Esophagus (tissue), 2 donors: ENCODE measurements around the gene TNS1. TPM values are rescaled to one million over a fixed set of nuclear protein-coding genes. Genes with fewer than 3 reads are reported as not detected.
A peak's percentile ranks its signal among the peaks of the same experiment; 100 is the strongest.

ENCODE experiments used
- H3K27ac ChIP-seq, 2 donors: one replicate each; pipeline ENCODE4 v1.5.1; 2013; ENCODE audit warnings: low read depth in 2 of 2, mild to moderate bottlenecking in 2 of 2, inconsistent platforms in 1 of 2, low read length in 1 of 2, moderate library complexity in 1 of 2
- H3K27me3 ChIP-seq, 2 donors: one replicate each; pipeline ENCODE4 v1.6.1; 2013; ENCODE audit warnings: low read length in 2 of 2, control low read depth in 1 of 2, mild to moderate bottlenecking in 1 of 2; ENCODE audit not compliant: insufficient read depth in 2 of 2, control insufficient read depth in 1 of 2
- H3K36me3 ChIP-seq, 2 donors: one replicate each; pipeline ENCODE4 v1.6.1; 2013; ENCODE audit warnings: low read length in 1 of 2; ENCODE audit not compliant: control insufficient read depth in 2 of 2, insufficient read depth in 2 of 2
- H3K4me1 ChIP-seq, 2 donors: one replicate each; pipeline ENCODE4 v1.6.1; 2013; ENCODE audit warnings: low read length in 1 of 2; ENCODE audit not compliant: control insufficient read depth in 2 of 2, insufficient read depth in 2 of 2
- H3K4me3 ChIP-seq, 2 donors: one replicate each; pipeline ENCODE4 v1.5.1; 2013; ENCODE audit warnings: low read length in 2 of 2, mild to moderate bottlenecking in 2 of 2, low read depth in 1 of 2, moderate library complexity in 1 of 2
- H3K9me3 ChIP-seq, 2 donors: one replicate each; pipeline ENCODE4 v1.6.1; 2013; ENCODE audit warnings: mild to moderate bottlenecking in 2 of 2, low read depth in 1 of 2, low read length in 1 of 2, moderate library complexity in 1 of 2; ENCODE audit not compliant: control insufficient read depth in 2 of 2, insufficient read depth in 1 of 2
- WGBS, 2 donors: extraction: QIAGEN DNeasy Blood & Tissue Kit; methylation state at CpG; one replicate each; pipeline ENCODE4 v1.1.7; 2013; 5-methylcytosine and 5-hydroxymethylcytosine counted together
- polyA plus RNA-seq, 2 donors: library from polyadenylated mRNA; stranded (reverse); fragments of 200-250 nt; gene quantifications; one replicate each; pipeline ENCODE4 v1.2.3, GENCODE V29; 2013
- donor health status: healthy with polysubstance abuse.
- donor health status: Bipolar disorder and iron deficiency.

The TNS1 gene
- polyA plus RNA-seq, 2 donors = 28.3 to 39.0 TPM

DNA sequence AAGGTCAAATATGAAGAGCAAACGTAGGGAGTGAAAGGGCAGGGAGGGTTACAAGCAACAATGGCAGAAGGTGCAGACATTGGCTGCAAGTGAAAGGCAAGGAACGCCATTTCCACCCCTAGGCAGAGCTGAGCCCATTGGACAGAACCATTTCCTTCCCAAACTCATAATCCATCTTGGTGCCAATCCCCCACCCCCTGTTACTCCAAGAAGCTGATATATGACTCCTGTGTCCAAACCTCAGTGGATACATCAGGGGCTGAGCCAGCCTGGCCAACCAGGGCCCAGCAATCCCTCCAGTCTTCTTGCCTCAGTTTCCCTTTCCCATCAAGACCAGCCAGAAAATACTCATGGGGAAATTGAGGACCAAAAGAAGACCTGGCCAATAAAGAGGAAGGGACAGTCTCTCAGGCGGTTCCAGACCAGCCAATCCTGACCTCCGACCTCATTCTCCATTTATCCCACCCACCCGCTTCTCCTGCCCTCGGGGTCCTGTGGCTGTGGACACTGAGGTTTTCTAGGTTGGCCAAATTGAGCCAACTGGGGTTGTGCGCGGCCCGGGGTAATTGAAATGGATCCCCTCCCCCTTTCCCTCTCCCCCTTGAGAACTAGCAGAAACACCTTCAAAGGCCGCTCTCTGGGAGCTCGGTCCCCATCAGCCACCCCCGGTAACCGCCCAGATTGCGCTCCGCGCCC, 24.8 kb downstream of the TNS1 start:
- Histone ChIP-seq H3K4me1 (peaks cover 2 to 30% of the 10 kb centered on the region in 2 donors), H3K4me3 (peak overlapping the region in 1 of 2 donors; percentile 53), H3K27me3 (no peaks in the 10 kb centered on the region), H3K27ac (peak overlapping the region; percentile 50 to 59), H3K9me3 (peaks cover 0 to 2% of the 10 kb centered on the region in 2 donors), H3K36me3 (no peaks in the 10 kb centered on the region)
- WGBS, 2 donors = 58 to 66% methylated on average over 9 to 16 of the region's 16 CpGs

DNA sequence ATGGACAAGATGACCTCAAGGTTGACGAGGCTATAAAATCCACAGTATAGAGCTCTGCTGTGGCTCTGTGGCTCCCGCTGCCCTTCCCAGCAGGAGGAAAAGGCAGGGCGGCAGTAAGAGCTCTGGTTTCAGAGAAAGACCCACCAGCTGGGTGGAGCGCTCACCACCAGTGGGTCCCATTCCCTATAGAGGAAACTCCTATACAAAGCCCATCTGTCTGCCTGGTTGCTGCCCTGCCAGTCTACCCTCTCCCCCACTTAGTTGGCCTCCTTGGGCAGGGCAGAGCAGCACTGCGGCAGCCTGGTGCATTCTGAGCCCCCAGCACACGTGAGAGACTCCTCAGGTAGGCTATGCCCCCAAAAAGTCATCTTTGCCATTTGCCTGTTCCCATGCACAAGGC, 26.5 kb downstream of the TNS1 start:
- 96 to 98% methylated on average over 6 of the region's 6 CpGs for WGBS, 2 donors
- Histone ChIP-seq H3K36me3 (no peaks in the 10 kb centered on the region), H3K27ac (no peak overlapping the region), H3K4me1 (peaks cover 2 to 25% of the 10 kb centered on the region in 2 donors), H3K4me3 (no peak overlapping the region), H3K9me3 (no peaks in the 10 kb centered on the region), H3K27me3 (no peaks in the 10 kb centered on the region)

DNA sequence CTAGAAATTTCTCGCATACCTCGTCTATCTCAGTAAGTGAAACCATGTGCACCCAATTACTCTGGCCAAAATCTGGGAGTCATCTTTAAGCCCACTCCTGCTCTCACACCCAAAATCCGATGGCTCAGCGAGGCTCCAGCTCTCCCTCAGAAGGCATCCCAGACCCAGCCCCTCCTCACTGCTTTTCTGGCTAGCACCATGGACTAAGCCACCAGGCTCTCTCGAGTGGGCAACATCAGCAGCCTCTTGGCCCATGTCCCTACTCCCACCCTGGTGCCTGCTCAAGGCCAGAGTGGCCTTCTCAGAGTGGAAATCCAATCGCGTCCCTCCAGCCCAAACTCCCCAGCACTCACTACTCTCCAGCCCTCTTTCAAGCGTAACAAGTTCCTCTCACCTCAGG, 27.2 kb downstream of the TNS1 start:
- Histone ChIP-seq H3K9me3 (no peaks in the 10 kb centered on the region), H3K27me3 (no peaks in the 10 kb centered on the region), H3K4me1 (peaks cover under 1 to 19% of the 10 kb centered on the region in 2 donors), H3K27ac (peak overlapping the region in 1 of 2 donors; percentile 28), H3K36me3 (no peaks in the 10 kb centered on the region), H3K4me3 (no peak overlapping the region)
- 84 to 86% methylated on average over 8 of the region's 8 CpGs for WGBS, 2 donors

DNA sequence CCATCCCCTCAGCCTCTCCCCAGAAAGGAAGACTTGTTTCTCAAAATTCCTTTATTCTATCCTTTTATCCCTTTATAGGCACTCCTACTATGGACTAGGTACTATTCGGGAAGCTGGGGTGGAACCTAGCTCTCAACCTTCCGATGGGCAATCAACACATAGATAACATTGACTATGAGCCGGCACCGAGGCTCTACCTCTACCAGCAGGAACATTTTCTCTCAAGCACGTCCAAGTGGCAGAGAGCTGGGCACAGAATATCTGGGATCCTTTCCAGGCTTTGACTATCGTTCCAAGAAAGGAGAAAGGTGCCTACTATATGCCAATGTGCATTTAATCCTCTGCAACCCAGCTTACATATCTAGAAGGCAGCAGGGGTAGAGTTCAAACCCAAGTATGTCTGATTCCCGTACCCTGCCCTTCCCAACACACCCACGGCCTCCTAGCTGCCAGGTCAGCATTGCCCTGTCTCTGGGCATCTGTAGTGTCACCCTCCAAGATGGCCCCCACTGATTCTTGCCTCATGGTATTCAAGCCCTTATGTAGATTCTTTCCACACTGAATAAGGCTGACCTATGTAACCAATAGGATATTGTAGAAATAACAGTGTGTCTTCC, 28.3 kb downstream of the TNS1 start:
- no peak overlapping the region for H3K4me3 ChIP-seq
- no peaks in the 10 kb centered on the region for H3K36me3 ChIP-seq
- H3K9me3 ChIP-seq = no peaks in the 10 kb centered on the region
- 46 to 47% methylated on average over 8 of the region's 8 CpGs for WGBS, 2 donors
- H3K27me3 ChIP-seq = no peaks in the 10 kb centered on the region
- H3K4me1 ChIP-seq = peaks cover 0 to 8% of the 10 kb centered on the region in 2 donors
- peak overlapping the region in 1 of 2 donors; percentile 15 for H3K27ac ChIP-seq

DNA sequence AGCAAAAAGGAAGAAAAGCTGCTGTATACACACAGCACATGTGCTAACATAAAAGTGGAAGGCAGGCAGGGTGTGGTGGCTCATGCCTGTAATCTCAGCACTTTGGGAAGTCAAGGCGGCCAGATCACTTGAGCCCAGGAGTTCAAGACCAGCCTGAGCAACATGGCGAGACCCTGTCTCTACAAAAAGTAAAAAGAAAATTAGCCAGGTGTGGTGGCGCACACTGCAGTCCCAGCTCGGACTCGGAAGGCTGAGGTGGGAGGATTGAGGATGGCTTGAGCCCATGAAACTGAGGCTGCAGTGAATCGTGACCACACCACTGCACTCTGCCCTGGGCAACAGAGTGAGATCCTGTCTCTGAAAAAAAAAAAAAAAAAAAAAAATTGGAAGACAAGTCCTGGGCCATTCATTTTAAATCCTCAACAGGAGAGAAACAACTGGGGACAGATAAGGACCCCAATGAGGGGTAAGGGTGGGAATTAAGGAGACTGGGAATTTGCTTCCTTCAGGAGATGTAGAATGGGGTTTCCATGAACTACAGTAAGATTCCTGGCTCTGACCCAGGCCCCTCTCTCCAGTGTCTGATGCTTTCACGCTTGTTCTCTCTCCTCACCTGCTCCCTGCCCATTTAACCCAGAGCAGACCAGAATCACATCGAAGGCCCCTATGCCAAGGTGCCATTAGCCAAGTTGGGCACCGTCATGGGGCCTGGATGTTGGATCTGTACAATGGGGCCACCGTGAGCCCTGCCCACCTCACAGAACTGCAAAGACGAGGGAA, 29.6 kb downstream of the TNS1 start:
- no peaks in the 10 kb centered on the region for H3K4me1 ChIP-seq
- no peak overlapping the region for H3K4me3 ChIP-seq
- H3K27me3 ChIP-seq = no peaks in the 10 kb centered on the region
- H3K36me3 ChIP-seq = no peaks in the 10 kb centered on the region
- H3K27ac ChIP-seq = peak overlapping the region in 1 of 2 donors; percentile 38
- WGBS, 2 donors = 79 to 80% methylated on average over 11 of the region's 11 CpGs
- H3K9me3 ChIP-seq = no peaks in the 10 kb centered on the region

DNA sequence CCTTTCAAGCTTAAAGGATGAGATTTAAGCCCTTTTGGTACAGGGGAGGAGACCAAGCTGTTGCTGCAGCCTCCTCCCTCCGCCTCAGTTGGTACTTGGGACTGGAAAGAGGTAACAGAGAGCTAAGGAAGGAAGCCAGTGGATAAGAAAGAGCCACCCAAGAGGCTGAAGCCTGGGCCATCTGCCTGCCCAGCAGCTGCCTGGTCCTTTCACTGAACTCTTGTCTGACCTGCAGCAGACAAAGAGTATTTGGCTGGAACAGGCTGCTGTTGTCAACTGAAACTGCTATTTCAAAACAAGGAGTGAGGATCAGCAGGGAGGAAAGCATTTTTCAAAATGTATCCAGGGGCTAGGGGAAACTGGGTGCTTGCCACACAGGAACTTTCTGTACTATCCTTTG, 30.3 kb downstream of the TNS1 start:
- Histone ChIP-seq H3K9me3 (no peaks in the 10 kb centered on the region), H3K4me1 (no peaks in the 10 kb centered on the region), H3K36me3 (no peaks in the 10 kb centered on the region), H3K27me3 (no peaks in the 10 kb centered on the region), H3K4me3 (no peak overlapping the region), H3K27ac (peak overlapping the region; percentile 6 to 69)
- 45 to 53% methylated on average over 1 of the region's 1 CpG for WGBS, 2 donors

DNA sequence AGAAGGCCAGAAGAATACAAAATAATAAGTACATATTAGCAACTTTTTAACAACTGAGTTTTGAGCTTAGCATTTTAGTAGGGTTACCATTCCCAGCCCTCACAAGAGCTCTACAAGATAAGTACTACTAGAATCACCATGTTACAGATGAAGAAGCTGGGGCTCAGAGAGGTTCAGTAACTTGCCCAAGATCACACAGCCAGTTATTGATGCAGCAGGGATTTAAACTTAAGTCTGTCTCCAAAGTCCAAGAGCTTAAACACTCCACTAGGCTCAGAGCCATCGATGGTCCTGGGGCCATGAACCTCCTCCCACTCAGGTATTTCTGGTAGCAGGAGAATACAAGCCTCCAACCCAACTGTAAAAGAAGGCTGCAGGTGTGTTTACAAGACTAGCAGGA, 30.8 kb downstream of the TNS1 start:
- Histone ChIP-seq H3K4me3 (no peak overlapping the region), H3K27me3 (no peaks in the 10 kb centered on the region), H3K27ac (peak overlapping the region; percentile 6 to 53), H3K4me1 (no peaks in the 10 kb centered on the region), H3K9me3 (no peaks in the 10 kb centered on the region), H3K36me3 (no peaks in the 10 kb centered on the region)
- WGBS, 2 donors = 32 to 43% methylated on average over 1 of the region's 1 CpG

DNA sequence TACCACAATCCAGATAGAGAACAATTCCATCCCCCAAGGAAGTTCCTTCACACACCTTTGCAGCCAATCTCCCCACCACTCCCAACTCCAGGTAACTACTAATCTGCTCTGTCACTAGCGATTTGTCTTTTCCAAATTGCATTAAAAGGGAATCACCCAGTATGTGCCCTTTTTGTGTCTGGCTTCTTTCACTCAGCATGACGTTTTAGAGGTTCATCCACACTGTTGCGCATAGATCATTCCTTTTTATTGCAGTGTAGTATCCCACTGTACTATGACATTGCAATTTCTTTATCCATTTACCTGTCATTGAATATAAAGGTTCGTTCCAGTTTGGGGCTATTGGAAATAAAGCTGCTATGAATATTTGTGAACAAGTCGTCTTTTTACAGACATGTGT, 31.6 kb downstream of the TNS1 start:
- H3K36me3 ChIP-seq = no peaks in the 10 kb centered on the region
- peaks cover 0 to 3% of the 10 kb centered on the region in 2 donors for H3K4me1 ChIP-seq
- H3K4me3 ChIP-seq = no peak overlapping the region
- no peaks in the 10 kb centered on the region for H3K9me3 ChIP-seq
- no peak overlapping the region for H3K27ac ChIP-seq
- 73 to 74% methylated on average over 5 of the region's 5 CpGs for WGBS, 2 donors
- H3K27me3 ChIP-seq = no peaks in the 10 kb centered on the region

DNA sequence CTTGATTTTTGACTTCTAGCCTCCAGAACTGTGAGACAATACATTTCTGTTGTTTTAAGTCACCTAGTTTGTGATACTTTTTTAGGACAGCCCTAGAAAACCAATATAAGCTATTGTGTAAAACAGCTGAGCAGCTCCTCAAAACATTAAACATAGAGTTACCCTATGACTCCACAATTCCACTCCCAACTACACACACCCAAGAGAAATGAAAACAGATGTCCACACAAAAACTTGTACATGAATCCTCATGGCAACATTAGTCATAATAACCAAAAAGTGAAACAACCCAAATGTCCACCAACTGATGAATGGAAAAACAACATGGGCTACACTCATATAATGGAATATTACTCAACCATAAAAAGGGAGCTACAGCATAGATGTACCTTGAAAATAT, 32.6 kb downstream of the TNS1 start:
- H3K27ac ChIP-seq = peak overlapping the region in 1 of 2 donors; percentile 62
- H3K27me3 ChIP-seq = no peaks in the 10 kb centered on the region
- H3K4me1 ChIP-seq = peaks cover 4 to 9% of the 10 kb centered on the region in 2 donors
- no peak overlapping the region for H3K4me3 ChIP-seq
- H3K9me3 ChIP-seq = no peaks in the 10 kb centered on the region
- H3K36me3 ChIP-seq = no peaks in the 10 kb centered on the region
